ENCODE results near the gene TMEM52. TPM values are rescaled to one million over a fixed set of nuclear protein-coding genes. Genes with fewer than 3 reads are reported as not detected.
A peak's percentile ranks its signal among the peaks of the same experiment; 100 is the strongest.

TMEM52 gene
- polyA plus RNA-seq, 1 donor from 2014 or later: 0.89 TPM

DNA sequence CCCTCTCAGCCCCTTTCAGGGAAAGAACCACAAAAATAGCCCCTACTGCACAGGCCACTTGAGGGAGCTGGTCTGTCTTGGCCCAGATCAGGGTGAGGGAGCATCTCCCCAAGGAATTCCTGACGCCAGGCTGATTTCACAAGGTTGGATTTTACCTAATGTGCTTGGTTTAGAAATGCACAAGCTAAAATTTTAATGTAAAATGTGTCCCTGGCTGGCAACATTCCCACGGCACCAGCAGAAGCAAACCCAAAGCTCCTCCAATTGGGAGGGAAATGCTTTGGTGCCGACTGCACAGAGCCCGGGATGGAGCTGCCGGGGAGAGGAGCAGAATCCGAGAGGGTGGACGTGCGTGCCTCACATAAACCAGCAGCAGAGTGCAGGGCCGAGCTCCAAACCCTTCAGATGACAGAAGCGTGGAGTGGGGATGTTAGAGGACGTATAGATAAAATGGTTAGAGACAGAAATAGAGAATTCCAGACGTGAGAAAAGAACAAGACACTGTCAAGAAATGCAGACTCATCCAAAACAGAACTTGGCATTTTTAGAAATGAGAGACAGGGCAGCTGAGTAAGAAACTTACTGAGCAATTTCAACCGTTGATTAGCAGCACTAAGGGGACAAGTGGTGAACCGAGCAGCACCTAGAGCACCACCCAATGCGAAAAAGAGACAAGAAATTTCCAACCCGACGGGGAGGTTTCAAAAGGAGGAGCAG is 41.6 kb upstream of the TMEM52 start:
- no peaks in the 10 kb centered on the region for H3K36me3 ChIP-seq (ENCODE audit: insufficient read depth, low read length)
- H3K4me3 ChIP-seq (ENCODE audit: low read length): no peak overlapping the region
- no peaks in the 10 kb centered on the region for H3K27me3 ChIP-seq (ENCODE audit: insufficient read depth, low read depth, low read length)
- H4K20me1 ChIP-seq (ENCODE audit: insufficient read depth): no peaks in the 10 kb centered on the region
- H3K9me3 ChIP-seq (ENCODE audit: low read length): no peaks in the 10 kb centered on the region
- no peak overlapping the region for H2AFZ ChIP-seq (ENCODE audit: low read depth, low read length)
- H3F3A ChIP-seq (ENCODE audit: insufficient read depth, low read length, poor library complexity, severe bottlenecking): no peaks in the 10 kb centered on the region
- TF ChIP-seq REST (IDR thresholded peaks at IDR 0.05; ENCODE audit: borderline replicate concordance) (no peak), EP300 (conservative IDR thresholded peaks at IDR 0.05; ENCODE audit: poor library complexity, severe bottlenecking) (no peak), SMC3 (conservative IDR thresholded peaks at IDR 0.05; ENCODE audit: poor library complexity) (no peak), RAD21 (conservative IDR thresholded peaks at IDR 0.05) (no peak), EZH2 (IDR thresholded peaks at IDR 0.05; ENCODE audit: borderline replicate concordance, insufficient read depth, low read length, poor library complexity, severe bottlenecking) (no peak), TAF1 (IDR thresholded peaks at IDR 0.05; ENCODE audit: low read depth) (no peak), MXI1 (conservative IDR thresholded peaks at IDR 0.05; ENCODE audit: poor library complexity, severe bottlenecking) (no peak), POLR2AphosphoS5 (IDR thresholded peaks at IDR 0.05) (no peak)
- TF ChIP-seq, protein P1, sequence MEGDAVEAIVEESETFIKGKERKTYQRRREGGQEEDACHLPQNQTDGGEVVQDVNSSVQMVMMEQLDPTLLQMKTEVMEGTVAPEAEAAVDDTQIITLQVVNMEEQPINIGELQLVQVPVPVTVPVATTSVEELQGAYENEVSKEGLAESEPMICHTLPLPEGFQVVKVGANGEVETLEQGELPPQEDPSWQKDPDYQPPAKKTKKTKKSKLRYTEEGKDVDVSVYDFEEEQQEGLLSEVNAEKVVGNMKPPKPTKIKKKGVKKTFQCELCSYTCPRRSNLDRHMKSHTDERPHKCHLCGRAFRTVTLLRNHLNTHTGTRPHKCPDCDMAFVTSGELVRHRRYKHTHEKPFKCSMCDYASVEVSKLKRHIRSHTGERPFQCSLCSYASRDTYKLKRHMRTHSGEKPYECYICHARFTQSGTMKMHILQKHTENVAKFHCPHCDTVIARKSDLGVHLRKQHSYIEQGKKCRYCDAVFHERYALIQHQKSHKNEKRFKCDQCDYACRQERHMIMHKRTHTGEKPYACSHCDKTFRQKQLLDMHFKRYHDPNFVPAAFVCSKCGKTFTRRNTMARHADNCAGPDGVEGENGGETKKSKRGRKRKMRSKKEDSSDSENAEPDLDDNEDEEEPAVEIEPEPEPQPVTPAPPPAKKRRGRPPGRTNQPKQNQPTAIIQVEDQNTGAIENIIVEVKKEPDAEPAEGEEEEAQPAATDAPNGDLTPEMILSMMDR (IDR thresholded peaks at IDR 0.05; ENCODE audit: poor library complexity, severe bottlenecking): no peak
- H3K27ac ChIP-seq (ENCODE audit: low read length): no peak overlapping the region
- no peak overlapping the region for H3K4me2 ChIP-seq (ENCODE audit: low read length)
- no peaks in the 10 kb centered on the region for H3K79me2 ChIP-seq (replicated peaks; ENCODE audit: insufficient read depth, low read length)
- H3K9ac ChIP-seq (ENCODE audit: low read length): no peak overlapping the region
- no peaks in the 10 kb centered on the region for H3K9me2 ChIP-seq (ENCODE audit: insufficient read depth, low read length)

GRCh38 chr1:1959840-1960479 is 40.9 kb upstream of the TMEM52 start:
- Histone ChIP-seq H4K20me1 (ENCODE audit: insufficient read depth) (no peaks in the 10 kb centered on the region), H3K4me3 (ENCODE audit: low read length) (no peak overlapping the region), H3K27me3 (ENCODE audit: insufficient read depth, low read depth, low read length) (no peaks in the 10 kb centered on the region), H3K9me2 (ENCODE audit: insufficient read depth, low read length) (no peaks in the 10 kb centered on the region), H3F3A (ENCODE audit: insufficient read depth, low read length, poor library complexity, severe bottlenecking) (no peaks in the 10 kb centered on the region), H2AFZ (ENCODE audit: low read depth, low read length) (no peak overlapping the region), H3K36me3 (ENCODE audit: insufficient read depth, low read length) (no peaks in the 10 kb centered on the region), H3K9ac (ENCODE audit: low read length) (no peak overlapping the region), H3K79me2 (replicated peaks; ENCODE audit: insufficient read depth, low read length) (no peaks in the 10 kb centered on the region), H3K9me3 (ENCODE audit: low read length) (no peaks in the 10 kb centered on the region), H3K4me2 (ENCODE audit: low read length) (no peak overlapping the region), H3K27ac (ENCODE audit: low read length) (no peak overlapping the region)
- no peak for TF ChIP-seq EP300 (conservative IDR thresholded peaks at IDR 0.05; ENCODE audit: poor library complexity, severe bottlenecking)
- peak; percentile 54 for TF ChIP-seq SMC3 (conservative IDR thresholded peaks at IDR 0.05; ENCODE audit: poor library complexity)
- no peak for TF ChIP-seq REST (IDR thresholded peaks at IDR 0.05; ENCODE audit: borderline replicate concordance)
- TF ChIP-seq TAF1 (IDR thresholded peaks at IDR 0.05; ENCODE audit: low read depth): no peak
- peak; percentile 61 for TF ChIP-seq RAD21 (conservative IDR thresholded peaks at IDR 0.05)
- TF ChIP-seq, protein P1 (IDR thresholded peaks at IDR 0.05; ENCODE audit: poor library complexity, severe bottlenecking): peak; percentile 64
